ENCODE data around the gene PGLYRP4.

DNA sequence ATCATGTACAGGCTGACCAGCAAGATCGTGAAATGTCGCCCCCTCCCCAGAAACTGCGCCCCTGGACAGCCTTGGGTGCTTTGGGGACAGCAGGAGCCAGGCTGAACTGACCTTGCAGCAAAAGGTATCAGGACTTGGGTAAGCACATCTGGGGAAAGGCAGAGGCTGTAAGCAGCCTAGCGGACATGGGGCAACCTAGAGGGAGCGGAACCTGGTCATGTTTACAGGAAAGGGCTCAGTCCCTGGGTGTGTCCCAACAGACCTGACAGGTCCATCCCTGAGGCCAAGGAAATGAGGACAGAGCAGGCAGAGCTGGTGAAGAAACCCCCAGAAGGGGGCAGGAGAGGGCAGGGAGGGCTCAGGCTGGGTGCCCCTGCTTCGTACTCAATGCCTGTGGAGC, 45.3 kb upstream of the PGLYRP4 start:
- no peak for TF ChIP-seq EZH2 (IDR thresholded peaks at IDR 0.05; ENCODE audit: low read depth)
- TF ChIP-seq, protein P1, sequence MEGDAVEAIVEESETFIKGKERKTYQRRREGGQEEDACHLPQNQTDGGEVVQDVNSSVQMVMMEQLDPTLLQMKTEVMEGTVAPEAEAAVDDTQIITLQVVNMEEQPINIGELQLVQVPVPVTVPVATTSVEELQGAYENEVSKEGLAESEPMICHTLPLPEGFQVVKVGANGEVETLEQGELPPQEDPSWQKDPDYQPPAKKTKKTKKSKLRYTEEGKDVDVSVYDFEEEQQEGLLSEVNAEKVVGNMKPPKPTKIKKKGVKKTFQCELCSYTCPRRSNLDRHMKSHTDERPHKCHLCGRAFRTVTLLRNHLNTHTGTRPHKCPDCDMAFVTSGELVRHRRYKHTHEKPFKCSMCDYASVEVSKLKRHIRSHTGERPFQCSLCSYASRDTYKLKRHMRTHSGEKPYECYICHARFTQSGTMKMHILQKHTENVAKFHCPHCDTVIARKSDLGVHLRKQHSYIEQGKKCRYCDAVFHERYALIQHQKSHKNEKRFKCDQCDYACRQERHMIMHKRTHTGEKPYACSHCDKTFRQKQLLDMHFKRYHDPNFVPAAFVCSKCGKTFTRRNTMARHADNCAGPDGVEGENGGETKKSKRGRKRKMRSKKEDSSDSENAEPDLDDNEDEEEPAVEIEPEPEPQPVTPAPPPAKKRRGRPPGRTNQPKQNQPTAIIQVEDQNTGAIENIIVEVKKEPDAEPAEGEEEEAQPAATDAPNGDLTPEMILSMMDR (conservative IDR thresholded peaks at IDR 0.05), result no peak; the same call in 1 of the 2 replicates

Data from PC-9 (cell line).